SH-SY5Y (cell line): ENCODE measurements around the gene HSPA1B.

ENCODE experiments used
- GATA2 ChIP-seq: IDR thresholded peaks from 2 replicates; pipeline ENCODE4 v1.6.1; 2011; ENCODE audit warnings: mild to moderate bottlenecking, low read depth, low read length
- GATA3 ChIP-seq: IDR thresholded peaks from 2 replicates; pipeline ENCODE4 v1.6.1; 2011; ENCODE audit warnings: low read depth, mild to moderate bottlenecking, low read length, moderate library complexity

- TF ChIP-seq GATA2 = no peak
- no peak for TF ChIP-seq GATA3
Observed at GRCh38 chr6:31813465-31813849, 14.1 kb upstream of the HSPA1B start.
